Ovary (tissue), 3 donors: ENCODE measurements around the gene NFATC3.
"Not testable (repeated sequence)": the region's sequence is repeated elsewhere in the genome, so short reads cannot be mapped to it uniquely, and the experiment has no call there.

Experiments
- POLR2A ChIP-seq: fragments of 450-650 bp; IDR thresholded peaks from one replicate; pipeline ENCODE4 v1.6.1; 2017; ENCODE audit warnings: antibody characterized with exemption, mild to moderate bottlenecking, moderate library complexity
- TF ChIP-seq, protein P1 (sequence below), 3 donors: fragments of 450-650 bp in 2 of 3; fragments of 200-600 bp in 1 of 3; IDR thresholded peaks; one replicate each; pipeline versions ENCODE4 v1.5.1 to v1.8.0; 2016 to 2022; ENCODE audit warnings: antibody characterized with exemption in 3 of 3, mild to moderate bottlenecking in 1 of 3
- donor health status: DM: no; HTN: no; CAD: no.

GRCh38 chr16:68163275-68163674 is 78.1 kb downstream of the NFATC3 start:
- TF ChIP-seq, protein P1, sequence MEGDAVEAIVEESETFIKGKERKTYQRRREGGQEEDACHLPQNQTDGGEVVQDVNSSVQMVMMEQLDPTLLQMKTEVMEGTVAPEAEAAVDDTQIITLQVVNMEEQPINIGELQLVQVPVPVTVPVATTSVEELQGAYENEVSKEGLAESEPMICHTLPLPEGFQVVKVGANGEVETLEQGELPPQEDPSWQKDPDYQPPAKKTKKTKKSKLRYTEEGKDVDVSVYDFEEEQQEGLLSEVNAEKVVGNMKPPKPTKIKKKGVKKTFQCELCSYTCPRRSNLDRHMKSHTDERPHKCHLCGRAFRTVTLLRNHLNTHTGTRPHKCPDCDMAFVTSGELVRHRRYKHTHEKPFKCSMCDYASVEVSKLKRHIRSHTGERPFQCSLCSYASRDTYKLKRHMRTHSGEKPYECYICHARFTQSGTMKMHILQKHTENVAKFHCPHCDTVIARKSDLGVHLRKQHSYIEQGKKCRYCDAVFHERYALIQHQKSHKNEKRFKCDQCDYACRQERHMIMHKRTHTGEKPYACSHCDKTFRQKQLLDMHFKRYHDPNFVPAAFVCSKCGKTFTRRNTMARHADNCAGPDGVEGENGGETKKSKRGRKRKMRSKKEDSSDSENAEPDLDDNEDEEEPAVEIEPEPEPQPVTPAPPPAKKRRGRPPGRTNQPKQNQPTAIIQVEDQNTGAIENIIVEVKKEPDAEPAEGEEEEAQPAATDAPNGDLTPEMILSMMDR (IDR thresholded peaks at IDR 0.05) = not testable (repeated sequence)
- not testable (repeated sequence) for TF ChIP-seq POLR2A
